Heart left ventricle (tissue), 13 donors: ENCODE data around the gene VPS37D.

Experiments used
- POLR2A ChIP-seq, 2 donors: fragments of 450-650 bp; IDR thresholded peaks; one replicate each; pipeline ENCODE4 v1.6.1; 2017; ENCODE audit warnings: antibody characterized with exemption in 2 of 2, mild to moderate bottlenecking in 2 of 2, moderate library complexity in 2 of 2
- TF ChIP-seq, protein P1 (sequence below), 12 donors: fragments of 200-600 bp; sonication (generic) in 4 of 12; IDR thresholded peaks; one replicate each; pipeline versions ENCODE4 v1.5.0 to v1.8.0; 2018 to 2022; ENCODE audit warnings: antibody characterized with exemption in 12 of 12, mild to moderate bottlenecking in 5 of 12
- donor health status: ischemic (EF 13 %, LVEDD 7.1; RV severe dilation, severe dysfunction).
- donor health status: DM: no; HTN: yes; CAD: no.
- donor health status: DM: no; HTN: no; CAD: no.
- donor health status: ischemic (EF 25% LVEDD 6.9; RV normal size, moderate dysfunction).
- donor health status: ischemic (EF 25% LVEDD 5.7; RV mildly dilated, moderate dysfunction).
- donor health status: ischemic (EF 35%, LVEDD 5.7; RV mildly dilated, moderate dysfunction).
- donor health status: nonischemic (EF 11% LVEDD 7.7; RV severe dilation, severe dysfunction).
- donor health status: DM: yes; HTN: yes; CAD: no.
- donor health status: PGD.
- donor health status: ischemic (EF 29% LVEDD 5.4; RV normal size, mild dysfunction).
- donor health status: nonischemic (EF 23%, LVEDD 6.1; RV moderate dilation, normal function).

DNA sequence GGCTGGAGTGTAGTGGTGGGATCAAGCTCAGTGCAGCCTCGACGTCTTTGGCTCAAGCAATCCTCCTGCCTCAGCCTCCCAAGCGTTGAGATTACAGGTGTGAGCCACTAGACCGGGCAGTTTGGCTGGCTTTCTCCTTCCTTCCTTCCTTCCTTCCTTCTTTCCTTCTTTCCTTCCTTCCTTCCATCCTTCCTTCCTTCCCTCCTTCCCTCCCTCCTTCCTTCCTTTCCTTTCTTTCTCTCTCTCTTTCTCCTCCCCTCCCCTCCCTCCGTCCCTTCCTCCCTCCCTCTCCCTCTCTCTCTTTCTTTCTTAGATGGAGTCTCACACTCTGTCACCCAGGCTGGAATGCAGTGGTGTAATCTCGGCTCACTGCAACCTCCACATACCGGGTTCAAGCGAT, 7.6 kb upstream of the VPS37D start:
- TF ChIP-seq, protein P1, sequence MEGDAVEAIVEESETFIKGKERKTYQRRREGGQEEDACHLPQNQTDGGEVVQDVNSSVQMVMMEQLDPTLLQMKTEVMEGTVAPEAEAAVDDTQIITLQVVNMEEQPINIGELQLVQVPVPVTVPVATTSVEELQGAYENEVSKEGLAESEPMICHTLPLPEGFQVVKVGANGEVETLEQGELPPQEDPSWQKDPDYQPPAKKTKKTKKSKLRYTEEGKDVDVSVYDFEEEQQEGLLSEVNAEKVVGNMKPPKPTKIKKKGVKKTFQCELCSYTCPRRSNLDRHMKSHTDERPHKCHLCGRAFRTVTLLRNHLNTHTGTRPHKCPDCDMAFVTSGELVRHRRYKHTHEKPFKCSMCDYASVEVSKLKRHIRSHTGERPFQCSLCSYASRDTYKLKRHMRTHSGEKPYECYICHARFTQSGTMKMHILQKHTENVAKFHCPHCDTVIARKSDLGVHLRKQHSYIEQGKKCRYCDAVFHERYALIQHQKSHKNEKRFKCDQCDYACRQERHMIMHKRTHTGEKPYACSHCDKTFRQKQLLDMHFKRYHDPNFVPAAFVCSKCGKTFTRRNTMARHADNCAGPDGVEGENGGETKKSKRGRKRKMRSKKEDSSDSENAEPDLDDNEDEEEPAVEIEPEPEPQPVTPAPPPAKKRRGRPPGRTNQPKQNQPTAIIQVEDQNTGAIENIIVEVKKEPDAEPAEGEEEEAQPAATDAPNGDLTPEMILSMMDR (IDR thresholded peaks at IDR 0.05), result no peak
- TF ChIP-seq POLR2A (IDR thresholded peaks at IDR 0.05), result no peak
